Endothelial cell of umbilical vein (primary cell): ENCODE measurements around the gene NUDT21. TPM values are rescaled to one million over a fixed set of nuclear protein-coding genes. Genes with fewer than 3 reads are reported as not detected.

ENCODE experiments used
- BruUV-seq: library from RNA; stranded (reverse); fragments of 400-500 nt; replicated peaks from 2 replicates; lab custom pipeline; 2021; lab: Mats Ljungman, UMichigan
- CTCF ChIA-PET: fragments of 300-600, 350-600 bp; sonication (Branson Sonifier 250); formaldehyde crosslinking; loops from one replicate; lab custom pipeline; 2021; ENCODE audit warnings: antibody characterized with exemption, inconsistent platforms; lab: Charles Lee
- POLR2A ChIA-PET: fragments of 300-600, 350-600 bp; sonication (Branson Sonifier 250); formaldehyde crosslinking; loops from one replicate; lab custom pipeline; 2021; ENCODE audit warnings: antibody characterized with exemption, inconsistent platforms; lab: Charles Lee
- DNase-seq: peaks from one replicate; pipeline ENCODE4 v3.0.0-alpha.2; 2011; ENCODE audit warnings: low read depth, low spot score
- FAIRE-seq: peaks from 2 replicates; lab custom pipeline; 2011; peaks lifted over from hg19 to GRCh38; lab: Jason Lieb, UNC
- H2AFZ ChIP-seq: 2 replicates; pipeline ENCODE4 v1.6.0; 2012; ENCODE audit warnings: low read depth, low read length, control low read depth, inconsistent platforms
- H3K27ac ChIP-seq: 2 replicates; pipeline ENCODE4 v1.5.1; 2011; ENCODE audit warnings: low read depth, mild to moderate bottlenecking, control low read depth, low read length, moderate library complexity; ENCODE audit not compliant: insufficient read depth
- H3K27me3 ChIP-seq, 2 experiments: 2 replicates each; pipeline versions ENCODE4 v1.6.0 to v1.6.1; 2011; ENCODE audit warnings: low read length in 2 of 2, mixed read lengths in 1 of 2; ENCODE audit not compliant: control insufficient read depth in 2 of 2, insufficient read depth in 2 of 2
- H3K36me3 ChIP-seq, 2 experiments: 2 replicates in 1 of 2; 3 replicates in 1 of 2; pipeline ENCODE4 v1.5.1; 2011; ENCODE audit warnings: low read length in 2 of 2, mild to moderate bottlenecking in 1 of 2, moderate library complexity in 1 of 2; ENCODE audit not compliant: control insufficient read depth in 2 of 2, insufficient read depth in 2 of 2; ENCODE audit errors: extremely low read depth in 1 of 2
- H3K4me1 ChIP-seq: 3 replicates; pipeline ENCODE4 v1.5.1; 2011; ENCODE audit warnings: mild to moderate bottlenecking, low read length; ENCODE audit not compliant: control insufficient read depth, insufficient read depth; ENCODE audit errors: extremely low read depth
- H3K4me2 ChIP-seq: 2 replicates; pipeline ENCODE4 v1.6.1; 2011; ENCODE audit warnings: low read length, control low read depth, mixed read lengths; ENCODE audit not compliant: insufficient read depth
- H3K4me3 ChIP-seq, 3 experiments: fragments of 200-600 bp in 1 of 3; sonication (generic), shearing (Covaris generic) in 1 of 3; replicated peaks in 1 of 3; 2 replicates each; pipeline ENCODE4 v1.5.1; 2011 to 2016; ENCODE audit warnings: control low read depth in 3 of 3, low read length in 3 of 3, mild to moderate bottlenecking in 2 of 3, inconsistent platforms in 1 of 3, low read depth in 1 of 3, moderate library complexity in 1 of 3; ENCODE audit not compliant: insufficient read depth in 1 of 3
- H3K79me2 ChIP-seq: 2 replicates; pipeline ENCODE4 v1.6.0; 2012; ENCODE audit warnings: low read length, inconsistent platforms; ENCODE audit not compliant: control insufficient read depth, insufficient read depth
- H3K9ac ChIP-seq: replicated peaks from 2 replicates; pipeline ENCODE3; 2011; ENCODE audit warnings: low read length, control low read depth; ENCODE audit not compliant: insufficient read depth; ENCODE audit errors: extremely low read depth
- H3K9me1 ChIP-seq: replicated peaks from 3 replicates; pipeline ENCODE4 v1.6.0; 2011; ENCODE audit warnings: mild to moderate bottlenecking, low read length; ENCODE audit not compliant: control insufficient read depth, insufficient read depth; ENCODE audit errors: extremely low read depth
- H3K9me3 ChIP-seq: replicated peaks from 2 replicates; pipeline ENCODE4 v1.5.1; 2012; ENCODE audit warnings: low read length, inconsistent platforms; ENCODE audit not compliant: control insufficient read depth, insufficient read depth
- H4K20me1 ChIP-seq: replicated peaks from 2 replicates; pipeline ENCODE3; 2011; ENCODE audit warnings: mild to moderate bottlenecking, low read length; ENCODE audit not compliant: control insufficient read depth, insufficient read depth; ENCODE audit errors: extremely low read depth
- CTCF ChIP-seq, 2 donors: IDR thresholded peaks; 1 replicate in 1 of 2; 2 replicates in 1 of 2; pipeline ENCODE4 v1.5.1; 2011; ENCODE audit warnings: low read length in 2 of 2, mild to moderate bottlenecking in 2 of 2, moderate library complexity in 2 of 2, control low read depth in 1 of 2, inconsistent platforms in 1 of 2, low read depth in 1 of 2; ENCODE audit not compliant: insufficient read depth in 1 of 2; ENCODE audit errors: extremely low read depth in 1 of 2
- EZH2 ChIP-seq: IDR thresholded peaks from 2 replicates; pipeline ENCODE4 v1.6.1; 2012; ENCODE audit warnings: borderline replicate concordance, low read depth, mild to moderate bottlenecking, moderate library complexity, low read length, inconsistent platforms; ENCODE audit not compliant: severe bottlenecking
- FOS ChIP-seq: IDR thresholded peaks from 2 replicates; pipeline ENCODE4 v1.6.1; 2011; ENCODE audit warnings: mild to moderate bottlenecking, low read length, moderate library complexity, borderline replicate concordance; ENCODE audit not compliant: insufficient read depth
- GATA2 ChIP-seq: IDR thresholded peaks from 2 replicates; pipeline ENCODE4 v1.7.0; 2011; ENCODE audit warnings: low read depth, mild to moderate bottlenecking, moderate library complexity, mixed read lengths, low read length; ENCODE audit not compliant: insufficient read length, insufficient read depth
- JUN ChIP-seq: IDR thresholded peaks from 2 replicates; pipeline ENCODE4 v1.6.1; 2011; ENCODE audit warnings: borderline replicate concordance, low read depth; ENCODE audit not compliant: insufficient read length, insufficient read depth
- MAX ChIP-seq: IDR thresholded peaks from 2 replicates; pipeline ENCODE4 v1.6.1; 2011; ENCODE audit not compliant: insufficient read depth, insufficient read length
- MYC ChIP-seq: IDR thresholded peaks from one replicate; pipeline ENCODE4 v1.6.1; 2011; ENCODE audit warnings: mild to moderate bottlenecking, low read depth, low read length
- POLR2A ChIP-seq: IDR thresholded peaks from 2 replicates; pipeline ENCODE4 v1.6.1; 2012; ENCODE audit warnings: low read depth, mild to moderate bottlenecking, control low read depth, low read length
- POLR2AphosphoS5 ChIP-seq: IDR thresholded peaks from 2 replicates; pipeline ENCODE4 v1.6.1; 2012; ENCODE audit warnings: low read depth, mild to moderate bottlenecking, control low read depth, low read length, moderate library complexity; ENCODE audit not compliant: insufficient read depth
- dilution Hi-C: fragments of 300-500 bp; cut with MboI; formaldehyde crosslinking; loops from one replicate; pipeline ENCODE4 v1.15.0; 2019; ENCODE audit warnings: low sequenced_read_pairs; ENCODE audit not compliant: extremely low pct_ligation_motif_present
- intact Hi-C: fragments of 100-400 bp; cut with micrococcal nuclease; formaldehyde crosslinking; loops from one replicate; pipeline ENCODE4 v1.10.0; 2022
- polyA plus RNA-seq, 4 experiments: library from polyadenylated mRNA; depleted of rRNA in 3 of 4; stranded (reverse) in 3 of 4; unstranded in 1 of 4; fragments of >200 nt; gene quantifications; 2 replicates each; pipeline versions ENCODE4 v1.2.1 to v1.2.3, GENCODE V29; 2011 to 2012; ENCODE audit warnings: missing spikeins in 1 of 4
- total RNA-seq: library from RNA; stranded (reverse); gene quantifications from 2 replicates; pipeline ENCODE4 v1.2.3, GENCODE V29; 2021

The NUDT21 gene
- total and polyA plus RNA-seq, 2 donors (not counting 3 experiments of a cell fraction or from before 2014, with no cell fraction given), result 56.4 to 158 TPM

GRCh38 chr16:56470666-56471065 lies 19.5 kb upstream of the NUDT21 start:
- H3K36me3 ChIP-seq, result peaks cover 25 to 46% of the 10 kb centered on the region in 2 experiments
- peaks cover 2% of the 10 kb centered on the region for H3K9me1 ChIP-seq
- no peak overlapping the region for H3K4me3 ChIP-seq
- FAIRE-seq, result no peak
- H3K27me3 ChIP-seq, result no peaks in the 10 kb centered on the region
- no peak overlapping the region for H2AFZ ChIP-seq
- H3K9ac ChIP-seq, result no peak overlapping the region
- no peaks in the 10 kb centered on the region for H4K20me1 ChIP-seq
- POLR2A ChIA-PET, result no interaction called here
- CTCF ChIA-PET, result interaction anchor here (1.0 kb wide), 1 partner anchor 10 kb away, joined by 4 read pairs; no protein-coding TSS in a partner anchor
- intact Hi-C loops, result loop anchor here (10.0 kb wide), 1 partner anchor 234 kb away; no protein-coding TSS in a partner anchor
- no peak for TF ChIP-seq GATA2
- TF ChIP-seq MAX, result no peak
- no peak for TF ChIP-seq MYC
- TF ChIP-seq JUN, result no peak
- TF ChIP-seq POLR2AphosphoS5, result no peak
- no peak for TF ChIP-seq FOS
- TF ChIP-seq POLR2A, result no peak
- TF ChIP-seq CTCF (IDR thresholded peaks at IDR 0.05; ENCODE audit: extremely low read depth in 1 of 2, insufficient read depth in 1 of 2, low read depth in 1 of 2, low read length in 2 of 2), result no peak
- TF ChIP-seq EZH2, result no peak
- no peak for DNase-seq
- no peak overlapping the region for H3K4me2 ChIP-seq
- H3K27ac ChIP-seq, result no peak overlapping the region
- H3K79me2 ChIP-seq, result no peaks in the 10 kb centered on the region
- BruUV-seq, result no TSS peak
- dilution Hi-C loops, result no loop called here
- H3K4me1 ChIP-seq, result no peaks in the 10 kb centered on the region
- H3K9me3 ChIP-seq, result no peaks in the 10 kb centered on the region
